SK-N-SH treated with all-trans-retinoic acid at 6 μM for 48 hours (cell line): ENCODE results near the gene GPN1.

Source experiments
- ARNTL ChIP-seq: fragments of 450-650 bp; formaldehyde crosslinking; IDR thresholded peaks from 2 replicates; pipeline ENCODE4 v1.5.0; 2020; ENCODE audit warnings: low read depth, mild to moderate bottlenecking, moderate library complexity, borderline replicate concordance
- BACH2 ChIP-seq: fragments of 250-450 bp; sonication (Bioruptor Pico); IDR thresholded peaks from 2 replicates; pipeline ENCODE4 v1.9.0; 2021; ENCODE audit warnings: mild to moderate bottlenecking, borderline replicate concordance
- CREB5 ChIP-seq: fragments of 250-450 bp; sonication (Bioruptor Pico); IDR thresholded peaks from 2 replicates; pipeline ENCODE4 v1.5.1; 2020; ENCODE audit warnings: low read depth, mild to moderate bottlenecking, moderate library complexity
- CSRNP3 ChIP-seq: fragments of 250-450 bp; sonication (Bioruptor Pico); IDR thresholded peaks from 2 replicates; pipeline ENCODE4 v1.5.1; 2021; ENCODE audit warnings: mild to moderate bottlenecking, moderate library complexity
- ESRRG ChIP-seq: fragments of 250-450 bp; sonication (Bioruptor Pico); IDR thresholded peaks from 2 replicates; pipeline ENCODE4 v1.6.1; 2021; ENCODE audit warnings: mild to moderate bottlenecking
- ISL1 ChIP-seq: fragments of 250-450 bp; sonication (Bioruptor Pico); IDR thresholded peaks from 2 replicates; pipeline ENCODE4 v2.1.2; 2022; ENCODE audit warnings: mild to moderate bottlenecking, moderate library complexity
- PATZ1 ChIP-seq: fragments of 250-450 bp; sonication (Bioruptor Pico); IDR thresholded peaks from 2 replicates; pipeline ENCODE4 v1.8.0; 2020; ENCODE audit warnings: mild to moderate bottlenecking, moderate library complexity, borderline replicate concordance
- RARB ChIP-seq: fragments of 250-450 bp; sonication (Bioruptor Pico); IDR thresholded peaks from 2 replicates; pipeline ENCODE4 v1.8.0; 2021; ENCODE audit warnings: mild to moderate bottlenecking, moderate library complexity
- TOX ChIP-seq: fragments of 250-450 bp; sonication (Bioruptor Pico); IDR thresholded peaks from 2 replicates; pipeline ENCODE4 v1.8.0; 2021; ENCODE audit warnings: mild to moderate bottlenecking, moderate library complexity, borderline replicate concordance
- ZC3H10 ChIP-seq: fragments of 250-450 bp; sonication (Bioruptor Pico); IDR thresholded peaks from 2 replicates; pipeline ENCODE4 v1.5.1; 2021; ENCODE audit warnings: mild to moderate bottlenecking, moderate library complexity
- ZNF8 ChIP-seq: fragments of 450-650 bp; formaldehyde crosslinking; IDR thresholded peaks from 2 replicates; pipeline ENCODE4 v1.5.0; 2020; ENCODE audit warnings: mild to moderate bottlenecking, moderate library complexity

- TF ChIP-seq ISL1 (CRISPR knock-in tag) (no peak), ZC3H10 (CRISPR knock-in tag) (no peak), BACH2 (CRISPR knock-in tag) (no peak), RARB (no peak), ESRRG (CRISPR knock-in tag) (no peak), CREB5 (CRISPR knock-in tag) (no peak), ARNTL (no peak), ZNF8 (CRISPR knock-in tag) (no peak), TOX (CRISPR knock-in tag) (no peak), PATZ1 (CRISPR knock-in tag) (no peak), CSRNP3 (no peak)
Measured at GRCh38 chr2:27634291-27634690, 5.4 kb downstream of the GPN1 start.
